EH (cell line): ENCODE data around the gene PVALEF.

Experiments
- DNase-seq: peaks from one replicate; pipeline ENCODE4 v3.0.0-alpha.2; 2015; ENCODE audit warnings: low read depth

PVALEF gene

GRCh38 chr17:81128774-81129173, 36.5 kb upstream of the PVALEF start:
- no peak for DNase-seq

GRCh38 chr17:81129289-81129688, 36.0 kb upstream of the PVALEF start:
- no peak for DNase-seq

GRCh38 chr17:81129711-81130367, 35.5 kb upstream of the PVALEF start:
- no peak for DNase-seq

GRCh38 chr17:81130385-81131361, 34.6 kb upstream of the PVALEF start:
- DNase-seq, result no peak

GRCh38 chr17:81131486-81132196, 33.7 kb upstream of the PVALEF start:
- no peak for DNase-seq

- DNase-seq, result no peak
Measured at GRCh38 chr17:81132197-81132540, 33.1 kb upstream of the PVALEF start.

GRCh38 chr17:81132770-81133723, 32.3 kb upstream of the PVALEF start:
- no peak for DNase-seq

- DNase-seq, result no peak
Measured at GRCh38 chr17:81134064-81134781, 31.1 kb upstream of the PVALEF start.

GRCh38 chr17:81135505-81136278, 29.6 kb upstream of the PVALEF start:
- DNase-seq, result no peak

GRCh38 chr17:81136366-81136765, 28.9 kb upstream of the PVALEF start:
- DNase-seq, result no peak

GRCh38 chr17:81137248-81137647, 28.1 kb upstream of the PVALEF start:
- no peak for DNase-seq

- DNase-seq, result no peak
Measured at GRCh38 chr17:81138083-81138482, 27.2 kb upstream of the PVALEF start.

- no peak for DNase-seq
Measured at GRCh38 chr17:81138500-81138899, 26.8 kb upstream of the PVALEF start.

GRCh38 chr17:81139428-81139827, 25.9 kb upstream of the PVALEF start:
- DNase-seq, result no peak

GRCh38 chr17:81140018-81140417, 25.3 kb upstream of the PVALEF start:
- DNase-seq, result no peak

GRCh38 chr17:81140695-81141094, 24.6 kb upstream of the PVALEF start:
- no peak for DNase-seq

GRCh38 chr17:81142301-81143199, 22.8 kb upstream of the PVALEF start:
- DNase-seq, result peak; percentile 79

GRCh38 chr17:81143200-81143527, 22.1 kb upstream of the PVALEF start:
- no peak for DNase-seq

GRCh38 chr17:81143717-81144422, 21.4 kb upstream of the PVALEF start:
- DNase-seq, result no peak
